IPS-11a (cell line): ENCODE measurements around the gene NMT1.
A peak's percentile ranks its signal among the peaks of the same experiment; 100 is the strongest.

Experiments
- H3K4me3 ChIP-seq: one replicate; pipeline ENCODE4 v1.5.1; 2013; ENCODE audit warnings: low read depth, low read length, control low read depth

Gene NMT1

DNA sequence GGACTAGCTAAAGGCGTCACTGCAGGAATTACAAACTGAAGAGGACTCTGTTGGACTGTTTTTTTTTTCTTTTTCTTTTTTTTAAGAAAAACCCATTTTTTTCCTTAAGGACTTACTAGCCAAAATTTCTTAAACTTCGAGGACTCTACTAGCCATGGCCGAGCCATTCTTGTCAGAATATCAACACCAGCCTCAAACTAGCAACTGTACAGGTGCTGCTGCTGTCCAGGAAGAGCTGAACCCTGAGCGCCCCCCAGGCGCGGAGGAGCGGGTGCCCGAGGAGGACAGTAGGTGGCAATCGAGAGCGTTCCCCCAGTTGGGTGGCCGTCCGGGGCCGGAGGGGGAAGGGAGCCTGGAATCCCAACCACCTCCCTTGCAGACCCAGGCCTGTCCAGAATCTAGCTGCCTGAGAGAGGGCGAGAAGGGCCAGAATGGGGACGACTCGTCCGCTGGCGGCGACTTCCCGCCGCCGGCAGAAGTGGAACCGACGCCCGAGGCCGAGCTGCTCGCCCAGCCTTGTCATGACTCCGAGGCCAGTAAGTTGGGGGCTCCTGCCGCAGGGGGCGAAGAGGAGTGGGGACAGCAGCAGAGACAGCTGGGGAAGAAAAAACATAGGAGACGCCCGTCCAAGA is 88.0 kb downstream of the NMT1 start:
- H3K4me3 ChIP-seq = peak overlapping the region; percentile 93

GRCh38 chr17:45149669-45150664 is 88.8 kb downstream of the NMT1 start:
- H3K4me3 ChIP-seq = peak overlapping the region; percentile 93

DNA sequence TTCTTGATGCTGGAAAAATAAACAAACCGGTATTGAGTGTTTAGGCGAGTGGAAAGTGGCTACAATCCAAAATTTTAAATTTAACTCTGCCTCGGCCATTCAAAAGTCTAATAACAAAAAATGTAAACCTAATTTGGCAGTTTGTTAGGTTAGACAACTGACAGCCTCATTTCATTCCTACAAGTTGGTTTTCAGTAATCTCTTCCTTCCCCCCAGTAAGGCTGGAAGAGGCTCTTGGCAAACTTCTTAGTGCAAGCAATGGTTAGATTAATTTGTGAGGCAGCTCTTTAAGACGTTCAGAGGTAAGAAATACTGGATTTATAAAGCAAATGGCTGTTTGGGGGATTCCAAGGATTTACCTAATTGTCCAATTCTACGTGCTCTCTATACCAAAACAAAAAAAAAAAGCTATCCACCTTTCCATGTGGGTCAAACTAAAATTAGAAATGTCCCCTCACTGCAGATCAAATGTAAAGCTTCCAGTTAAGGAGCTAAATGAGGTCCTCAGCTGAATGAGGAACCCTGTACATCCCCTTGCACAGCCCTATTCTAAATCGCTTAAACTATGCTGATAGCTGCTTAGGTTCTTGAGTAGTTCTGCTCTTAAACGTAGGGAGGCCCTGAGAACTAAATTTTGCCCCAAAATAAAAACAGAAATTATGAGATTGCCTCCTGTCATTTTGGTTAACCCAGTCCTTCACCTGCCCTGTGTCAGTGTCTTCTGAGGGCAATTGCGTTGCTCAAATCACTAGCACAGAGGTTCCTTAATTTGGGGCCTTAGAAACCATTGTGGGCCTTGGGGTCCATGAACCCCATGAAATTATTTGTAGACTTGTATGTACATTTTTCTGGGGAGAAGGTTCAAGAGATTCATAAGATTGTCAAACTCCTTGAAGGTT is 90.0 kb downstream of the NMT1 start:
- H3K4me3 ChIP-seq = peak overlapping the region; percentile 93

DNA sequence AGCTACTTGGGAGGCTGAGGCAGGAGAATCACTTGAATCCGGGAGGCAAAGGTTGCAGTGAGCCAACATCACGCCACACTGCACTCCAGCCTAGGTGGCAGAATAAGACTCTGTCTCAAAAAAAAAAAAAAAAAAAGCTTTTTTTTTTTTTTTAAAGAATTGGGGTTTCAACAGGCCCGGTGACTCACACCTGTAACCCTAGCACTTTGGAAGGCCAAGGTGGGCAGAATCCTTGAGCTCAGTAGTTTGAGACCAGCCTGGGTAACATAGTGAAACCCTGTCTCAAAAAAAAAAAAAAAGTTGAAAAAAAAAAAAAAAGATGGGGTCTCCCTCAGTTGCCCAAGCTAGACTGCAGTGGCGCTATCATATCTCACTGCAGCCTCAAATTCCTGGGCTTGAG is 93.9 kb downstream of the NMT1 start:
- no peak overlapping the region for H3K4me3 ChIP-seq

- no peak overlapping the region for H3K4me3 ChIP-seq
Observed at GRCh38 chr17:45155483-45155882, 94.4 kb downstream of the NMT1 start.

DNA sequence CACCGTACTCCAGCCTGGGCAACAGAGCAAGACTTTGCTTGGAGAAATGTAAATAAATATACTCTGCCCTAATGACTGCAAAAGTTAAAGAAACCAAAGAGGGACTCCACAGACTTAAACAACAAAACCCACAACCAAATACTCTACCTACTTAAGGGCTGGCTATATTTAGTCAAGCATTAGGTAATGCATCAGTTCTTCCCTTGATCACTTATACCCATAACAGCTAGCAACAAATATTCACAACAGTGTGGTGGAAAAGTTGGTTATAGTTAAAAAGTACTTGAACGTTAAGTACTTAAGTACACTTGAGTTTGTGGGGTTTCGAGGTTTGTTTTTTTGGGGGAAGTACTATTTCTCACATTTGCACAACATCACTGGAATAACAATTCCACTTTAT is 95.1 kb downstream of the NMT1 start:
- H3K4me3 ChIP-seq = no peak overlapping the region
